ENCODE results near the gene CAV1. TPM values are rescaled to one million over a fixed set of nuclear protein-coding genes. Genes with fewer than 3 reads are reported as not detected.

CAV1 gene
- total RNA-seq, 1 donor from 2014 or later = 0.12 TPM

GRCh38 chr7:116528008-116528789 lies 3.4 kb downstream of the CAV1 start:
- intact Hi-C loops (cut with micrococcal nuclease) = loop anchor here (5.0 to 10.0 kb wide), 2 partner anchors 147 to 356 kb away; partner anchors contain the start of gene MET
- H3K27ac Mint-ChIP-seq = no peak overlapping the region
- H3K4me1 Mint-ChIP-seq = peaks cover 27% of the 10 kb centered on the region
- H3K4me3 Mint-ChIP-seq = no peak overlapping the region
- peaks cover 71% of the 10 kb centered on the region for H3K27me3 Mint-ChIP-seq
- peak; percentile 46 for DNase-seq
- H3K9me3 Mint-ChIP-seq = no peaks in the 10 kb centered on the region
- no peaks in the 10 kb centered on the region for H3K36me3 Mint-ChIP-seq (ENCODE audit: low read depth)

DNA sequence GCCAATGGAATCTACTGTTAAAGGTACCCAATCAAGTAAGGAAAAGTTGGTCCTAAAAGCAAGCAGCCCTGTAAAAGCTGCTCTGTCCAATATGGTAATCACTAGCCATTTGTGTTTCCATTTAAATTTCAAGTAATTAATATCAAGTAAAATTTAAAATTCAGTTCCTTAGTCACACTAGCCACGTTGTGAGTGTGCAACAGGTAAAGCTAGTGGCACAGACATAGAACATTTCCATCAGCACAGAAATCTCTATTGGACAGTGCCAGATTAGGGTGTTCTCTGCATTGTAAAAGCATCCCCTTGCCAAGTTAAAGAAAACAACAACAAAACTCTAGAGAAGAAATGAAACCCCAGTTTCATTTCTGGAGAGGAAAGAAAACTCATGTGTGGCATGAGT lies 4.4 kb downstream of the CAV1 start:
- peaks cover 60% of the 10 kb centered on the region for H3K27me3 Mint-ChIP-seq
- intact Hi-C loops (cut with micrococcal nuclease) = loop anchor here (5.0 to 10.0 kb wide), 2 partner anchors 146 to 357 kb away; partner anchors contain the start of gene MET
- no peak overlapping the region for H3K4me3 Mint-ChIP-seq
- no peak for DNase-seq
- no peaks in the 10 kb centered on the region for H3K36me3 Mint-ChIP-seq (ENCODE audit: low read depth)
- H3K9me3 Mint-ChIP-seq = no peaks in the 10 kb centered on the region
- peaks cover 25% of the 10 kb centered on the region for H3K4me1 Mint-ChIP-seq
- no peak overlapping the region for H3K27ac Mint-ChIP-seq

- H3K27me3 Mint-ChIP-seq = peaks cover 52% of the 10 kb centered on the region
- no peak overlapping the region for H3K27ac Mint-ChIP-seq
- H3K36me3 Mint-ChIP-seq (ENCODE audit: low read depth) = no peaks in the 10 kb centered on the region
- intact Hi-C loops (cut with micrococcal nuclease) = no loop called here
- no peak for DNase-seq
- H3K4me1 Mint-ChIP-seq = peaks cover 18% of the 10 kb centered on the region
- no peaks in the 10 kb centered on the region for H3K9me3 Mint-ChIP-seq
- H3K4me3 Mint-ChIP-seq = no peak overlapping the region
These were observed 5.4 kb downstream of the CAV1 start for GRCh38 chr7:116530107-116530820.

GRCh38 chr7:116532102-116532688 lies 7.4 kb downstream of the CAV1 start:
- intact Hi-C loops (cut with micrococcal nuclease) = no loop called here
- H3K27me3 Mint-ChIP-seq = peaks cover 37% of the 10 kb centered on the region
- no peak overlapping the region for H3K27ac Mint-ChIP-seq
- H3K36me3 Mint-ChIP-seq (ENCODE audit: low read depth) = no peaks in the 10 kb centered on the region
- peaks cover 5% of the 10 kb centered on the region for H3K4me1 Mint-ChIP-seq
- no peak overlapping the region for H3K4me3 Mint-ChIP-seq
- DNase-seq = no peak
- no peaks in the 10 kb centered on the region for H3K9me3 Mint-ChIP-seq

GRCh38 chr7:116534790-116535189 lies 10.0 kb downstream of the CAV1 start:
- no peak overlapping the region for H3K27ac Mint-ChIP-seq
- peaks cover 19% of the 10 kb centered on the region for H3K27me3 Mint-ChIP-seq
- peaks cover 2% of the 10 kb centered on the region for H3K4me1 Mint-ChIP-seq
- H3K9me3 Mint-ChIP-seq = no peaks in the 10 kb centered on the region
- intact Hi-C loops (cut with micrococcal nuclease) = no loop called here
- no peak overlapping the region for H3K4me3 Mint-ChIP-seq
- DNase-seq = no peak
- H3K36me3 Mint-ChIP-seq (ENCODE audit: low read depth) = no peaks in the 10 kb centered on the region

GRCh38 chr7:116535416-116535815 lies 10.6 kb downstream of the CAV1 start:
- intact Hi-C loops (cut with micrococcal nuclease) = no loop called here
- Mint-ChIP-seq H3K4me3 (no peak overlapping the region), H3K9me3 (no peaks in the 10 kb centered on the region), H3K36me3 (ENCODE audit: low read depth) (no peaks in the 10 kb centered on the region), H3K27ac (no peak overlapping the region), H3K27me3 (peaks cover 19% of the 10 kb centered on the region), H3K4me1 (peaks cover 2% of the 10 kb centered on the region)
- no peak for DNase-seq

GRCh38 chr7:116538138-116538537 lies 13.3 kb downstream of the CAV1 start:
- DNase-seq = no peak
- Mint-ChIP-seq H3K27ac (no peak overlapping the region), H3K27me3 (peaks cover 19% of the 10 kb centered on the region), H3K9me3 (no peaks in the 10 kb centered on the region), H3K4me1 (peaks cover 2% of the 10 kb centered on the region), H3K4me3 (no peak overlapping the region), H3K36me3 (ENCODE audit: low read depth) (no peaks in the 10 kb centered on the region)
- intact Hi-C loops (cut with micrococcal nuclease) = no loop called here

GRCh38 chr7:116539879-116540278 lies 15.0 kb downstream of the CAV1 start:
- peaks cover 19% of the 10 kb centered on the region for H3K27me3 Mint-ChIP-seq
- H3K27ac Mint-ChIP-seq = no peak overlapping the region
- no peak overlapping the region for H3K4me3 Mint-ChIP-seq
- H3K9me3 Mint-ChIP-seq = no peaks in the 10 kb centered on the region
- H3K36me3 Mint-ChIP-seq (ENCODE audit: low read depth) = no peaks in the 10 kb centered on the region
- DNase-seq = no peak
- H3K4me1 Mint-ChIP-seq = peaks cover 2% of the 10 kb centered on the region
- intact Hi-C loops (cut with micrococcal nuclease) = no loop called here

GRCh38 chr7:116540743-116541142 lies 15.9 kb downstream of the CAV1 start:
- DNase-seq = no peak
- H3K4me3 Mint-ChIP-seq = no peak overlapping the region

GRCh38 chr7:116541951-116542350 lies 17.1 kb downstream of the CAV1 start:
- Mint-ChIP-seq H3K9me3 (no peaks in the 10 kb centered on the region), H3K36me3 (ENCODE audit: low read depth) (no peaks in the 10 kb centered on the region), H3K27me3 (peaks cover 17% of the 10 kb centered on the region), H3K4me3 (no peak overlapping the region), H3K27ac (no peak overlapping the region), H3K4me1 (peaks cover 2% of the 10 kb centered on the region)
- intact Hi-C loops (cut with micrococcal nuclease) = no loop called here
- DNase-seq = no peak

More at GRCh38 chr7:116540743-116541142, 15.9 kb downstream of the CAV1 start:
- Mint-ChIP-seq H3K27ac (no peak overlapping the region), H3K9me3 (no peaks in the 10 kb centered on the region), H3K36me3 (ENCODE audit: low read depth) (no peaks in the 10 kb centered on the region), H3K4me1 (peaks cover 2% of the 10 kb centered on the region), H3K27me3 (peaks cover 17% of the 10 kb centered on the region)
- intact Hi-C loops (cut with micrococcal nuclease) = no loop called here

GRCh38 chr7:116542618-116543017 lies 17.8 kb downstream of the CAV1 start:
- DNase-seq = no peak
- H3K4me1 Mint-ChIP-seq = peaks cover under 1% of the 10 kb centered on the region
- H3K9me3 Mint-ChIP-seq = no peaks in the 10 kb centered on the region
- intact Hi-C loops (cut with micrococcal nuclease) = no loop called here
- H3K27me3 Mint-ChIP-seq = peaks cover 17% of the 10 kb centered on the region
- no peak overlapping the region for H3K4me3 Mint-ChIP-seq
- no peaks in the 10 kb centered on the region for H3K36me3 Mint-ChIP-seq (ENCODE audit: low read depth)
- H3K27ac Mint-ChIP-seq = no peak overlapping the region

GRCh38 chr7:116543664-116544063 lies 18.8 kb downstream of the CAV1 start:
- DNase-seq = no peak
- intact Hi-C loops (cut with micrococcal nuclease) = no loop called here
- H3K9me3 Mint-ChIP-seq = no peaks in the 10 kb centered on the region
- H3K27ac Mint-ChIP-seq = no peak overlapping the region
- H3K36me3 Mint-ChIP-seq (ENCODE audit: low read depth) = no peaks in the 10 kb centered on the region
- H3K27me3 Mint-ChIP-seq = peaks cover 17% of the 10 kb centered on the region
- H3K4me1 Mint-ChIP-seq = no peaks in the 10 kb centered on the region
- no peak overlapping the region for H3K4me3 Mint-ChIP-seq

- Mint-ChIP-seq H3K4me3 (no peak overlapping the region), H3K4me1 (no peaks in the 10 kb centered on the region), H3K27ac (no peak overlapping the region), H3K36me3 (ENCODE audit: low read depth) (no peaks in the 10 kb centered on the region), H3K27me3 (peaks cover 17% of the 10 kb centered on the region), H3K9me3 (no peaks in the 10 kb centered on the region)
- intact Hi-C loops (cut with micrococcal nuclease) = no loop called here
- DNase-seq = peak; percentile 25
These were observed 19.7 kb downstream of the CAV1 start for GRCh38 chr7:116544487-116544886.

GRCh38 chr7:116545411-116545993 lies 20.7 kb downstream of the CAV1 start:
- no peaks in the 10 kb centered on the region for H3K9me3 Mint-ChIP-seq
- DNase-seq = peak; percentile 3
- no peak overlapping the region for H3K27ac Mint-ChIP-seq
- H3K27me3 Mint-ChIP-seq = peaks cover 16% of the 10 kb centered on the region
- H3K36me3 Mint-ChIP-seq (ENCODE audit: low read depth) = no peaks in the 10 kb centered on the region
- H3K4me3 Mint-ChIP-seq = no peak overlapping the region
- intact Hi-C loops (cut with micrococcal nuclease) = no loop called here
- no peaks in the 10 kb centered on the region for H3K4me1 Mint-ChIP-seq

All from activated CD4-positive, alpha-beta T cell treated with anti-CD3 and anti-CD28 coated beads, Interleukin-2, amount 10 ng/mL, durations not matched to agents 24 days and 14 days (primary cell).